WTC11 (cell line): ENCODE results near the gene EVL. TPM values are rescaled to one million over a fixed set of nuclear protein-coding genes. Genes with fewer than 3 reads are reported as not detected.

ENCODE experiments used
- ATAC-seq: fragments of 200-7000 bp; cut with Tn5 transposase; 2 replicates; pipeline ENCODE4 v1.10.0; 2021; ENCODE audit warnings: mild to moderate bottlenecking, moderate library complexity
- CTCF ChIA-PET: fragments of 300-600 bp; sonication (Branson Sonifier 250); formaldehyde crosslinking; loops from one replicate; lab custom pipeline; 2021; ENCODE audit warnings: antibody characterized with exemption; lab: Charles Lee
- POLR2A ChIA-PET: fragments of 350-600 bp; sonication (Branson Sonifier 250); formaldehyde crosslinking; loops from one replicate; lab custom pipeline; 2021; ENCODE audit warnings: antibody characterized with exemption; lab: Charles Lee
- DNase-seq: peaks from one replicate; pipeline ENCODE4 v3.0.0; 2021; ENCODE audit warnings: low spot score
- H3K27ac Mint-ChIP-seq: 2 replicates; pipeline ENCODE4 v1.8.0; 2021; ENCODE audit warnings: mixed read lengths
- H3K27me3 Mint-ChIP-seq: 2 replicates; pipeline ENCODE4 v1.8.0; 2021; ENCODE audit warnings: low read depth, mild to moderate bottlenecking, moderate library complexity, mixed read lengths
- H3K36me3 Mint-ChIP-seq: 2 replicates; pipeline ENCODE4 v1.8.0; 2021; ENCODE audit warnings: mixed read lengths
- H3K4me1 Mint-ChIP-seq: 2 replicates; pipeline ENCODE4 v1.8.0; 2022; ENCODE audit warnings: mixed read lengths
- H3K4me3 Mint-ChIP-seq: 2 replicates; pipeline ENCODE4 v1.8.0; 2021; ENCODE audit warnings: mild to moderate bottlenecking, moderate library complexity, mixed read lengths
- H3K9me3 Mint-ChIP-seq: 2 replicates; pipeline ENCODE4 v1.8.0; 2021; ENCODE audit warnings: mixed read lengths
- E2F4 ChIP-seq: sonication (generic); formaldehyde crosslinking; IDR thresholded peaks from 2 replicates; pipeline ENCODE4 v1.8.1; 2022; ENCODE audit warnings: low read depth, mild to moderate bottlenecking, moderate library complexity, missing genetic modification reagents, borderline replicate concordance
- ERG ChIP-seq: fragments of 250-450 bp; sonication (Bioruptor Pico); IDR thresholded peaks from 2 replicates; pipeline ENCODE4 v1.8.0; 2021; ENCODE audit warnings: mild to moderate bottlenecking
- FOXJ3 ChIP-seq: sonication (generic); formaldehyde crosslinking; IDR thresholded peaks from 2 replicates; pipeline ENCODE4 v1.9.0; 2021; ENCODE audit warnings: missing genetic modification reagents, mild to moderate bottlenecking, borderline replicate concordance
- HMGXB4 ChIP-seq: sonication (generic); formaldehyde crosslinking; IDR thresholded peaks from 2 replicates; pipeline ENCODE4 v1.8.1; 2023; ENCODE audit warnings: mild to moderate bottlenecking, moderate library complexity, missing genetic modification reagents
- IRF1 ChIP-seq: sonication (generic); formaldehyde crosslinking; IDR thresholded peaks from 2 replicates; pipeline ENCODE4 v1.8.0; 2023; ENCODE audit warnings: missing genetic modification reagents
- IRF2 ChIP-seq: sonication (generic); formaldehyde crosslinking; IDR thresholded peaks from 2 replicates; pipeline ENCODE4 v1.8.0; 2022; ENCODE audit warnings: low read depth, missing genetic modification reagents, borderline replicate concordance
- MAX ChIP-seq: sonication (generic); formaldehyde crosslinking; IDR thresholded peaks from 2 replicates; pipeline ENCODE4 v1.8.0; 2022; ENCODE audit warnings: mild to moderate bottlenecking, missing genetic modification reagents
- MYBL2 ChIP-seq: sonication (generic); formaldehyde crosslinking; IDR thresholded peaks from 2 replicates; pipeline ENCODE4 v1.8.1; 2023; ENCODE audit warnings: mild to moderate bottlenecking, moderate library complexity, missing genetic modification reagents
- PREB ChIP-seq: sonication (generic); formaldehyde crosslinking; IDR thresholded peaks from 2 replicates; pipeline ENCODE4 v1.8.1; 2022; ENCODE audit warnings: mild to moderate bottlenecking, missing genetic modification reagents, moderate library complexity, borderline replicate concordance
- RELA ChIP-seq: sonication (generic); formaldehyde crosslinking; IDR thresholded peaks from 2 replicates; pipeline ENCODE4 v1.8.1; 2022; ENCODE audit warnings: missing genetic modification reagents, mild to moderate bottlenecking, borderline replicate concordance
- SMAD4 ChIP-seq: sonication (generic); formaldehyde crosslinking; IDR thresholded peaks from 2 replicates; pipeline ENCODE4 v1.8.0; 2022; ENCODE audit warnings: mild to moderate bottlenecking, missing genetic modification reagents
- ZBTB21 ChIP-seq: sonication (generic); formaldehyde crosslinking; IDR thresholded peaks from 2 replicates; pipeline ENCODE4 v1.8.1; 2023; ENCODE audit warnings: mild to moderate bottlenecking, missing genetic modification reagents, borderline replicate concordance
- ZBTB43 ChIP-seq: sonication (generic); formaldehyde crosslinking; IDR thresholded peaks from 2 replicates; pipeline ENCODE4 v1.8.1; 2023; ENCODE audit warnings: mild to moderate bottlenecking, missing genetic modification reagents
- ZNF532 ChIP-seq: fragments of 250-450 bp; sonication (Bioruptor Pico); IDR thresholded peaks from 2 replicates; pipeline ENCODE4 v1.9.0; 2021; ENCODE audit warnings: mild to moderate bottlenecking, borderline replicate concordance
- total RNA-seq: library from RNA; stranded (reverse); gene quantifications from 3 replicates; pipeline ENCODE4 v1.2.3, GENCODE V29; 2021
- TF ChIP-seq, protein P1 (sequence below): fragments of 200-600 bp; IDR thresholded peaks from 2 replicates; pipeline ENCODE4 v1.8.0; 2022; ENCODE audit warnings: antibody characterized with exemption
- TF ChIP-seq, protein P2 (sequence below): fragments of 250-450 bp; sonication (Bioruptor Pico); IDR thresholded peaks from 2 replicates; pipeline ENCODE4 v1.9.0; 2021; ENCODE audit warnings: moderate library complexity, mild to moderate bottlenecking, inconsistent platforms, borderline replicate concordance
- TF ChIP-seq, protein P3 (sequence below): sonication (generic); formaldehyde crosslinking; IDR thresholded peaks from 2 replicates; pipeline ENCODE4 v1.8.0; 2022; ENCODE audit warnings: mild to moderate bottlenecking, missing genetic modification reagents

EVL gene
- total RNA-seq, 1 experiment from 2014 or later = 60.8 TPM

DNA sequence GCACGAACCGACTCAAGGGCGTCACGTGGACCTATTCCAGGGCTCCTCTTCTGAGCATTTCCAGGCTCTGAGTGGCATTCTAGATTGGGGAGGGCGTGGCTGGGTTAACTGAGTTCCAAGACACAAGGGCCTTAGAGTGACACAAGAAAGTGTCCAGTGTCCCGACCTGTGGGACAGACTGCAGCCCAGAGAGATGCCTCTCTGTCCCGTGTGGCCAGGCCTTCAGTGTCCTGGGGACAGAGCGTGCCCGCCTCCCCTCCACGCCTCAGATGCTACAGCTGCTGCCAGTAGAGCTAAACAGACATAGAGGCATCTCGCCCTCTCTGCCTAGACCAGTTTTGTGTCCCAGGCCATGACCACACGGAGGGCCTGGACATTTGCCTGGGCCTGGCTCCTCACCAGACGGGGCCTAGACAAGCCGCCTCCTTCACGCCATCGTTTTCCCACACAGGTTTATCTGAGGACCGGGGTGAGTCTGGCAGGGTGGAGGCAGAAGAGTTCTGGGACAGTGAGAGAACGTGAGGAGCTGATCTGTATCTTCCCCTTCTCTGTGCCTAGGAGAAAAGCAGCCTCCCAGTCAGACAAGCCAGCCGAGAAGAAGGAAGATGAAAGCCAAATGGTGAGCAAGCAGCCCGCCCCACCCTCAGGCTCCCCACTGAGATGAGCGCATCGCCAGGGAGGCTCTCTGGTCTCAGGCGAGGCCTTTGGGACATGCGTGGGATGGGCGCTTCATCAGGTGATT is 67.1 kb downstream of the EVL start (continued):
- TF ChIP-seq ZNF532 (no peak), PREB (CRISPR knock-in tag) (no peak), RELA (CRISPR knock-in tag) (no peak), FOXJ3 (no peak), IRF2 (no peak), IRF1 (CRISPR knock-in tag) (no peak), ERG (CRISPR knock-in tag) (no peak), ZBTB21 (CRISPR knock-in tag) (no peak)
- TF ChIP-seq, protein P1, sequence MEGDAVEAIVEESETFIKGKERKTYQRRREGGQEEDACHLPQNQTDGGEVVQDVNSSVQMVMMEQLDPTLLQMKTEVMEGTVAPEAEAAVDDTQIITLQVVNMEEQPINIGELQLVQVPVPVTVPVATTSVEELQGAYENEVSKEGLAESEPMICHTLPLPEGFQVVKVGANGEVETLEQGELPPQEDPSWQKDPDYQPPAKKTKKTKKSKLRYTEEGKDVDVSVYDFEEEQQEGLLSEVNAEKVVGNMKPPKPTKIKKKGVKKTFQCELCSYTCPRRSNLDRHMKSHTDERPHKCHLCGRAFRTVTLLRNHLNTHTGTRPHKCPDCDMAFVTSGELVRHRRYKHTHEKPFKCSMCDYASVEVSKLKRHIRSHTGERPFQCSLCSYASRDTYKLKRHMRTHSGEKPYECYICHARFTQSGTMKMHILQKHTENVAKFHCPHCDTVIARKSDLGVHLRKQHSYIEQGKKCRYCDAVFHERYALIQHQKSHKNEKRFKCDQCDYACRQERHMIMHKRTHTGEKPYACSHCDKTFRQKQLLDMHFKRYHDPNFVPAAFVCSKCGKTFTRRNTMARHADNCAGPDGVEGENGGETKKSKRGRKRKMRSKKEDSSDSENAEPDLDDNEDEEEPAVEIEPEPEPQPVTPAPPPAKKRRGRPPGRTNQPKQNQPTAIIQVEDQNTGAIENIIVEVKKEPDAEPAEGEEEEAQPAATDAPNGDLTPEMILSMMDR = no peak

- ATAC-seq (no peak), DNase-seq (no peak)
- Mint-ChIP-seq H3K9me3 (no peaks in the 10 kb centered on the region), H3K4me1 (peaks cover 12% of the 10 kb centered on the region), H3K36me3 (no peaks in the 10 kb centered on the region; the same call in 1 of the 2 replicates), H3K27me3 (no peaks in the 10 kb centered on the region), H3K4me3 (no peak overlapping the region), H3K27ac (no peak overlapping the region)
- CTCF ChIA-PET = interaction anchor here (0.9 to 2.7 kb wide), 3 partner anchors 22 to 60 kb away, joined by 3 to 14 read pairs (median 7); partner anchors contain the start of gene DEGS2
- POLR2A ChIA-PET = no interaction called here
- TF ChIP-seq MAX (CRISPR knock-in tag) (no peak), SMAD4 (CRISPR knock-in tag) (no peak), HMGXB4 (CRISPR knock-in tag) (no peak), MYBL2 (CRISPR knock-in tag) (no peak), IRF2 (no peak), ZBTB43 (CRISPR knock-in tag) (no peak), E2F4 (no peak)
- TF ChIP-seq, protein P2, sequence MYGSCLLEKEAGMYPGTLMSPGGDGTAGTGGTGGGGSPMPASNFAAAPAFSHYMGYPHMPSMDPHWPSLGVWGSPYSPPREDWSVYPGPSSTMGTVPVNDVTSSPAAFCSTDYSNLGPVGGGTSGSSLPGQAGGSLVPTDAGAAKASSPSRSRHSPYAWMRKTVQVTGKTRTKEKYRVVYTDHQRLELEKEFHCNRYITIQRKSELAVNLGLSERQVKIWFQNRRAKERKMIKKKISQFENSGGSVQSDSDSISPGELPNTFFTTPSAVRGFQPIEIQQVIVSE (CRISPR knock-in tag) = no peak
- TF ChIP-seq, protein P3, sequence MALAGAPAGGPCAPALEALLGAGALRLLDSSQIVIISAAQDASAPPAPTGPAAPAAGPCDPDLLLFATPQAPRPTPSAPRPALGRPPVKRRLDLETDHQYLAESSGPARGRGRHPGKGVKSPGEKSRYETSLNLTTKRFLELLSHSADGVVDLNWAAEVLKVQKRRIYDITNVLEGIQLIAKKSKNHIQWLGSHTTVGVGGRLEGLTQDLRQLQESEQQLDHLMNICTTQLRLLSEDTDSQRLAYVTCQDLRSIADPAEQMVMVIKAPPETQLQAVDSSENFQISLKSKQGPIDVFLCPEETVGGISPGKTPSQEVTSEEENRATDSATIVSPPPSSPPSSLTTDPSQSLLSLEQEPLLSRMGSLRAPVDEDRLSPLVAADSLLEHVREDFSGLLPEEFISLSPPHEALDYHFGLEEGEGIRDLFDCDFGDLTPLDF = no peak
Observed at GRCh38 chr14:100132903-100133510, 67.8 kb downstream of the EVL start.
